ENCODE measurements around the gene NUDT8.
A peak's percentile ranks its signal among the peaks of the same experiment; 100 is the strongest.

The NUDT8 gene

DNA sequence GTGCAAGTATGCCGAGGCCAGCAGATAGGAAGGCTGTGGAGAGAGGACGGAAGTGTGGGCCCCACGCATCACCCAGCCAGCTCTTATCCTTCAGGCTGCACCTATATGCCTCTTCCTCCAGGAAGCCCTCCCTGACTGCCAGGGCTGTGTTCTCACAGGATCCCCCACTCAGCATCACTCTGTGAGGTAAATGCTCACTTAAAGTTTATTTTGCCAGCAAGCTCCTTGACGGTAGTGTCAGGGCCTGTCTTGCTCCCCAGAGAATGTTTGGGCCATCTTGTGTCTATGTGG is 5.4 kb upstream of the NUDT8 start:
- Histone ChIP-seq H3K27ac (ENCODE audit: low read depth, low read length) (no peak overlapping the region), H3K9ac (ENCODE audit: low read length) (no peak overlapping the region), H3K79me1 (ENCODE audit: low read length) (no peaks in the 10 kb centered on the region), H3K36me3 (ENCODE audit: control insufficient read depth, insufficient read depth, low read length) (no peaks in the 10 kb centered on the region), H2AK5ac (ENCODE audit: low read length) (no peak overlapping the region), H4K8ac (ENCODE audit: low read depth, low read length) (no peak overlapping the region), H3K23ac (ENCODE audit: low read length) (no peak overlapping the region), H3K18ac (ENCODE audit: low read length) (no peak overlapping the region), H2BK15ac (replicated peaks; ENCODE audit: low read depth) (no peak overlapping the region), H2BK120ac (ENCODE audit: low read depth, low read length) (no peak overlapping the region), H4K5ac (ENCODE audit: low read length) (no peak overlapping the region), H3K56ac (ENCODE audit: low read length) (no peak overlapping the region), H3K4me1 (ENCODE audit: control insufficient read depth, low read depth, low read length) (peaks cover 5% of the 10 kb centered on the region), H3K27me3 (ENCODE audit: insufficient read depth, low read length, poor library complexity) (no peaks in the 10 kb centered on the region), H3K79me2 (ENCODE audit: control insufficient read depth, insufficient read depth, low read length) (no peaks in the 10 kb centered on the region), H2BK5ac (ENCODE audit: low read length) (no peak overlapping the region), H3K4ac (ENCODE audit: low read depth, low read length) (no peak overlapping the region), H3K4me3 (ENCODE audit: low read length) (no peak overlapping the region), H3K4me2 (ENCODE audit: low read length) (no peak overlapping the region)
- no peak for DNase-seq
- WGBS (ENCODE audit: extremely low coverage, insufficient coverage, low lambda C conversion rate): no CpG with 5 or more reads among the region's 4 CpGs

DNA sequence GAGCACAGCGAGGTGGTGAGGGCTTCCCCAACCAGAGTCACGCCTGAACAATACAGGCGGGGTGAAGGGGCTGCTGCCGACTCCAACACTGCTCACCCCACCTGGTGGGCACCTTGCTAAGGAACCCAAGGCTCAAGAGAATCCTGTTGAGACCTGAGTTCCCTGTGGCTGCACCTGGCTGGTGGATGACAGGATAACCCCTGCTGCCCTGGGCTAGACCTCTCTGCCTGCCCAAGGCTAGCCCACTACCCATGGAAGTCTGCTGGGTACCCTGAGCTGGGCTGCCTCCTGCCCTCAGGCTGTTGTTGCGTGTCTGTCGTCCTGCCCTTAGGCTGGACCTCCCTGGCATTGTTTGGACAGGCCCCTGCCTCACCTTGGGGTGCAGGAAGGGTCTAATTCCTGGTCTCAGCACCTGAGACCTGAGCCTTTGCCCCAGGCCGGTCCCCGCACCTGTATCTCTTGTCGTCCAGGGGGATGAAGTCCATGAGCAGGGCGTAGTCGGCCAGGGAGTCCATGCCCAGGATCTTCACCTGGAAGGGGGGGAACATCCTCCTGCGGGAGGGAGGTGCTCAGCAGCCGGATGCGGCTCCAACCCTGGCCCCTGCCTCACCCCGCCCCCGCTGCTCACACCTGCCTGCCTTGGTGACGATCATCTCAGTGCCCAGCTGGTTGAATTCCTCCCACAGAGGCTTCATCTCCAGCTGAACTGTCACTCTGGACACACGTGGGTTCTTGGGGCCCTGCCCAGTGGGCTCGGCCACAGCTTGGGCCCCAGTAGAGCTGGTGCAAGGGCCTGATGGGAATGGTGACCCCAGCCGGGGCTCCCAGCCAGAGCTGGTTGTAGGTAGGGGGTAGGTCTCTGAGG is 4.9 kb upstream of the NUDT8 start:
- no peak overlapping the region for H3K56ac ChIP-seq (ENCODE audit: low read length)
- peaks cover 5% of the 10 kb centered on the region for H3K4me1 ChIP-seq (ENCODE audit: control insufficient read depth, low read depth, low read length)
- no peak overlapping the region for H3K4me2 ChIP-seq (ENCODE audit: low read length)
- H4K8ac ChIP-seq (ENCODE audit: low read depth, low read length): no peak overlapping the region
- H2AK5ac ChIP-seq (ENCODE audit: low read length): no peak overlapping the region
- H2BK120ac ChIP-seq (ENCODE audit: low read depth, low read length): no peak overlapping the region
- H3K27ac ChIP-seq (ENCODE audit: low read depth, low read length): no peak overlapping the region
- no peak overlapping the region for H3K4me3 ChIP-seq (ENCODE audit: low read length)
- H4K5ac ChIP-seq (ENCODE audit: low read length): no peak overlapping the region
- H2BK5ac ChIP-seq (ENCODE audit: low read length): no peak overlapping the region
- no peak for DNase-seq
- no peak overlapping the region for H3K9ac ChIP-seq (ENCODE audit: low read length)
- no CpG with 5 or more reads among the region's 20 CpGs for WGBS (ENCODE audit: extremely low coverage, insufficient coverage, low lambda C conversion rate)
- no peak overlapping the region for H3K18ac ChIP-seq (ENCODE audit: low read length)
- no peak overlapping the region for H2BK15ac ChIP-seq (replicated peaks; ENCODE audit: low read depth)
- no peak overlapping the region for H3K4ac ChIP-seq (ENCODE audit: low read depth, low read length)
- H3K79me1 ChIP-seq (ENCODE audit: low read length): no peaks in the 10 kb centered on the region
- H3K36me3 ChIP-seq (ENCODE audit: control insufficient read depth, insufficient read depth, low read length): no peaks in the 10 kb centered on the region
- H3K23ac ChIP-seq (ENCODE audit: low read length): no peak overlapping the region
- no peaks in the 10 kb centered on the region for H3K79me2 ChIP-seq (ENCODE audit: control insufficient read depth, insufficient read depth, low read length)
- H3K27me3 ChIP-seq (ENCODE audit: insufficient read depth, low read length, poor library complexity): no peaks in the 10 kb centered on the region

DNA sequence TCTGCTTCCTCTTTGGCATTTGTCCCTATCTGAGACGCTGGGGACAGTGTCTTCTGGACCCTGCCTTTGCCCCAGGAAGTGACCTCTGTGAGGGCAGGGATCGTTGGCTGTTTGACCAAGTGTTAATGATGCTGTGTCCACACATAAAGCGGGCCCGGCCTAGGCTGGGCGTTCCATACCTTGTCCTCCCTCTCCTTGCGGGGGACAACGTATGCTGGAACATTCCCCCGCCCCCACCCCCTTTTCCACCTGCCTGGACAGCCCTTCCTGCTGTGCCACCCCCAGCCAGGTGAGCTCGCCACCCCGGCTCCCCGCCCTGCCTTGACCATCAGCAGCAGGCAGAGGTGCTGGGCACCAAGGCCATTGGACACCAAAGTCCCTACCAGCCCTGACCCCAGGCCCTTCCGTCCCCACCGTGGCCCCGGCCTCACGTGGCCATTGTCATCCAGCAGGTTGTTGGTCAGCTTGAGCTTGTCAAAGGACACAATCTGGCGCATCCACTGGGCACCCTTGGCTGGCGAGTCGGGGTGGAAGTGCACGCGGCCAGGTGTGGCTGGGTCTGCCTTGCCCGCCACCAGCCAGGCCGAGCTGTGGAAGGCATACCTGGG is 4.1 kb upstream of the NUDT8 start:
- Histone ChIP-seq H3K27ac (ENCODE audit: low read depth, low read length) (no peak overlapping the region), H3K4ac (ENCODE audit: low read depth, low read length) (no peak overlapping the region), H3K56ac (ENCODE audit: low read length) (no peak overlapping the region), H3K23ac (ENCODE audit: low read length) (no peak overlapping the region), H3K18ac (ENCODE audit: low read length) (no peak overlapping the region), H3K36me3 (ENCODE audit: control insufficient read depth, insufficient read depth, low read length) (no peaks in the 10 kb centered on the region), H3K9ac (ENCODE audit: low read length) (no peak overlapping the region), H3K4me2 (ENCODE audit: low read length) (no peak overlapping the region), H3K4me3 (ENCODE audit: low read length) (no peak overlapping the region), H2BK5ac (ENCODE audit: low read length) (no peak overlapping the region), H3K4me1 (ENCODE audit: control insufficient read depth, low read depth, low read length) (peaks cover 5% of the 10 kb centered on the region), H2AK5ac (ENCODE audit: low read length) (no peak overlapping the region), H3K79me1 (ENCODE audit: low read length) (no peaks in the 10 kb centered on the region), H2BK120ac (ENCODE audit: low read depth, low read length) (no peak overlapping the region), H2BK15ac (replicated peaks; ENCODE audit: low read depth) (no peak overlapping the region), H4K5ac (ENCODE audit: low read length) (no peak overlapping the region), H4K8ac (ENCODE audit: low read depth, low read length) (no peak overlapping the region), H3K27me3 (ENCODE audit: insufficient read depth, low read length, poor library complexity) (no peaks in the 10 kb centered on the region), H3K79me2 (ENCODE audit: control insufficient read depth, insufficient read depth, low read length) (no peaks in the 10 kb centered on the region)
- DNase-seq: no peak
- WGBS (ENCODE audit: extremely low coverage, insufficient coverage, low lambda C conversion rate): no CpG with 5 or more reads among the region's 22 CpGs

DNA sequence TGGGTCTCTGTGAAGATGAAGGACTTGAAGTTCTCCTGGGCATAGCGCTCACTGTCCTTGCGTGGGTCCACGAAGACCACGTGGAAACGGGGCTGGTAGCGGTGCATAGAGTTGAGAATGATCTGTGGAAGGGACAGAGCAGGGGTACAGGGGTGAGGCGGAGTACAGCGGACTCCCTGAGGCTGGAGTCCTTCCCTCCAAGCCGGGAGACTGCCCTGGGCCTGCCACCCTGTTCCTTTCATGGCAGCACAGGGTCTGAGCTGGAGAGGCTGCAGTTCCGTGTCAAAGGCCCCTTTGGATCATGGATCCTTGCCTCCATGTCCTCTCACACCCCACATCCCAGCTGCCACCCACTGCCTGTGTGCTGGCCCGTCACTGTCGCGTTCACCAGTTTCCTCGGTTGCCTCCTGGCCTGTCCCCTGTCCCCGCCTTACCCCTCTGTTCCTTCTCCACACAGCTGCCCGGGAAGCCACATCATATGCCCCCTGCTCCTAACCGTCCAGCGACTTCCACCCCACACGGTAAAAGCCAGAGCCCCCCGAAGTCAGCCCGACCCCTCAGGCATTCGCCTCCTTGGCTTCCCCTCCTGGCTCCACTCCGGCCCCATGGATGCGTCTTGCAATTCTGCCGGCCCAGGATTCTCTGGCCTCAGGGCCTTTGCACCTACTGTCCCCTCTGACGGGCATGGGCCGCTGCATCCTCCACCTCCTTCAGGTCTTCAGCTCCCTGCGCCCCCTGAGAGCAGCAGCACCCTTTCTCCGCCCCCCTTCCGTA is 3.4 kb upstream of the NUDT8 start:
- H3K18ac ChIP-seq (ENCODE audit: low read length): no peak overlapping the region
- no peak overlapping the region for H3K4ac ChIP-seq (ENCODE audit: low read depth, low read length)
- no peaks in the 10 kb centered on the region for H3K27me3 ChIP-seq (ENCODE audit: insufficient read depth, low read length, poor library complexity)
- no peak overlapping the region for H2BK5ac ChIP-seq (ENCODE audit: low read length)
- no peaks in the 10 kb centered on the region for H3K79me1 ChIP-seq (ENCODE audit: low read length)
- no peak overlapping the region for H2BK15ac ChIP-seq (replicated peaks; ENCODE audit: low read depth)
- DNase-seq: no peak
- no peak overlapping the region for H3K9ac ChIP-seq (ENCODE audit: low read length)
- H2BK120ac ChIP-seq (ENCODE audit: low read depth, low read length): no peak overlapping the region
- peak overlapping the region; percentile 15 for H3K56ac ChIP-seq (ENCODE audit: low read length)
- no peak overlapping the region for H4K5ac ChIP-seq (ENCODE audit: low read length)
- peaks cover 5% of the 10 kb centered on the region for H3K4me1 ChIP-seq (ENCODE audit: control insufficient read depth, low read depth, low read length)
- H3K4me2 ChIP-seq (ENCODE audit: low read length): no peak overlapping the region
- H3K23ac ChIP-seq (ENCODE audit: low read length): no peak overlapping the region
- no peaks in the 10 kb centered on the region for H3K79me2 ChIP-seq (ENCODE audit: control insufficient read depth, insufficient read depth, low read length)
- no peak overlapping the region for H4K8ac ChIP-seq (ENCODE audit: low read depth, low read length)
- H3K27ac ChIP-seq (ENCODE audit: low read depth, low read length): no peak overlapping the region
- no peak overlapping the region for H3K4me3 ChIP-seq (ENCODE audit: low read length)
- no CpG with 5 or more reads among the region's 30 CpGs for WGBS (ENCODE audit: extremely low coverage, insufficient coverage, low lambda C conversion rate)
- no peak overlapping the region for H2AK5ac ChIP-seq (ENCODE audit: low read length)
- H3K36me3 ChIP-seq (ENCODE audit: control insufficient read depth, insufficient read depth, low read length): no peaks in the 10 kb centered on the region

DNA sequence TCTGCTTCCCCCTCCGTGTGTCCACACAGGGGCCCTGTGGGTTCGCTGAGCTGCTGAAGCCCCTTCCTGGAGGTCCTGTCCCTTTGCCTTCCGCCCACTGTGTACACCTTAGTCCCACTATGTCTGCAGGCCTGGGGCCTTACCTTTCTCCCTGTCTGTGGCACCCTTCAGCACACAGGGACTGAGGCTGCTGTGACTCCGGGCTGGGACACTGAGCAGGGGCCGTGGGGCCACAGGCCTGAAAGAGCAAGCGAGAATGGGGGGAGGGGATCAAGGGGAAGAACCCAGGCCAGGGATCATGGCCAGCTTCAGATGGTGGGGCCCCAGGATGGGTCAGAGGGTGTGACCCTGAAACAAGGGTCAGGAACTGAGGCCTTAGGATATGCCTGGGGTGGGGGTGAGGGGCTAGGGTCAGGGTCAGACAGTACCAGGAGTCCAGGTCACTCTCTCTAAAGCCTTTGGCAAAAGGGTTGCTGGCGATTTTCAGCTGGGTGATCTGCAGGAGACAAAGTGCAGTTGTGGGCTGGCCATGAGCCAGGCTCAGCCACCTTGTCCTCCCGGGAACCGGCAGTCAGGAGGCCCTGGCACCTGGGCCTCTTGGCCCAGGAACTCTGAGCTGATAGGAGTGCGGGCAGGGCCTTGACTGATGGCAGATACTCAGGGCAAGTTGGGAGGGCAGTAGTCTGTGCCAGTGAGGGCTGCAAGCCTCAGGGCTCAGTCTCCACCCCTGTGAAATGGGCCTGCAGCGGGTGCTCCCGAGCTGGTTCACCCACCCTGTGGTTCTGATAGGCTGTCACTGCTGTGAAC is 2.6 kb upstream of the NUDT8 start:
- DNase-seq: no peak
- WGBS (ENCODE audit: extremely low coverage, insufficient coverage, low lambda C conversion rate): no CpG with 5 or more reads among the region's 12 CpGs
- H3K4me2 ChIP-seq (ENCODE audit: low read length): no peak overlapping the region

More for the DNA sequence above, 2.6 kb upstream of the NUDT8 start:
- H2BK5ac ChIP-seq (ENCODE audit: low read length): no peak overlapping the region
- no peak overlapping the region for H4K8ac ChIP-seq (ENCODE audit: low read depth, low read length)
- no peak overlapping the region for H2BK120ac ChIP-seq (ENCODE audit: low read depth, low read length)
- H3K4me1 ChIP-seq (ENCODE audit: control insufficient read depth, low read depth, low read length): peaks cover 5% of the 10 kb centered on the region
- no peak overlapping the region for H3K23ac ChIP-seq (ENCODE audit: low read length)
- no peaks in the 10 kb centered on the region for H3K79me2 ChIP-seq (ENCODE audit: control insufficient read depth, insufficient read depth, low read length)
- H3K4ac ChIP-seq (ENCODE audit: low read depth, low read length): no peak overlapping the region
- no peak overlapping the region for H3K27ac ChIP-seq (ENCODE audit: low read depth, low read length)
- no peak overlapping the region for H4K5ac ChIP-seq (ENCODE audit: low read length)
- no peak overlapping the region for H2AK5ac ChIP-seq (ENCODE audit: low read length)
- peak overlapping the region; percentile 9 for H3K9ac ChIP-seq (ENCODE audit: low read length)
- H3K56ac ChIP-seq (ENCODE audit: low read length): peak overlapping the region; percentile 35
- H3K79me1 ChIP-seq (ENCODE audit: low read length): no peaks in the 10 kb centered on the region
- H3K27me3 ChIP-seq (ENCODE audit: insufficient read depth, low read length, poor library complexity): no peaks in the 10 kb centered on the region
- no peaks in the 10 kb centered on the region for H3K36me3 ChIP-seq (ENCODE audit: control insufficient read depth, insufficient read depth, low read length)
- H3K4me3 ChIP-seq (ENCODE audit: low read length): no peak overlapping the region
- no peak overlapping the region for H3K18ac ChIP-seq (ENCODE audit: low read length)
- no peak overlapping the region for H2BK15ac ChIP-seq (replicated peaks; ENCODE audit: low read depth)
